ENCODE measurements around the gene KRTAP19-1. TPM values are rescaled to one million over a fixed set of nuclear protein-coding genes. Genes with fewer than 3 reads are reported as not detected.

The KRTAP19-1 gene
- total RNA-seq, 4 donors from 2014 or later: not detected

DNA sequence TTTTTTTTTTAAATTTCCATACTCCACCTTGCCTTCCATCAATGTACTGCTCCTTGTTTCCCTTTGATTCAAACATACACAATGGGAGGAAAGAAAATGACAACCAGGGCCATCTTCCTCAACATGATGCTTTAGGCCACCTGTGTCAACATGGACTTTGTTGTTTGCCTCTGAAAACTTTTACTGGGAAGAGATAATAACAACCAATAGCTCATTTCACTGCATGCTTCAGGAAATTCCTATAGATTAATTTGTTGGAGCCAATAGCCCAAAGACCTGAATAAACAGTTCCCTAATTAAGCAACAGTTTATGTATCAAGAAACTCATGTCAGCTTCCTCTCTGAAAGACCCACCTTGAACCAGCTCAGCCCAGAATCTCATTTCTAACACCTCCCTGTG, 36.9 kb downstream of the KRTAP19-1 start:
- no peak for DNase-seq
- Histone ChIP-seq H3K27me3 (no peaks in the 10 kb centered on the region), H3K4me1 (no peaks in the 10 kb centered on the region), H3K9me3 (no peaks in the 10 kb centered on the region), H3K27ac (no peak overlapping the region), H3K4me3 (no peak overlapping the region), H3K36me3 (no peaks in the 10 kb centered on the region)
- TF ChIP-seq, protein P1, sequence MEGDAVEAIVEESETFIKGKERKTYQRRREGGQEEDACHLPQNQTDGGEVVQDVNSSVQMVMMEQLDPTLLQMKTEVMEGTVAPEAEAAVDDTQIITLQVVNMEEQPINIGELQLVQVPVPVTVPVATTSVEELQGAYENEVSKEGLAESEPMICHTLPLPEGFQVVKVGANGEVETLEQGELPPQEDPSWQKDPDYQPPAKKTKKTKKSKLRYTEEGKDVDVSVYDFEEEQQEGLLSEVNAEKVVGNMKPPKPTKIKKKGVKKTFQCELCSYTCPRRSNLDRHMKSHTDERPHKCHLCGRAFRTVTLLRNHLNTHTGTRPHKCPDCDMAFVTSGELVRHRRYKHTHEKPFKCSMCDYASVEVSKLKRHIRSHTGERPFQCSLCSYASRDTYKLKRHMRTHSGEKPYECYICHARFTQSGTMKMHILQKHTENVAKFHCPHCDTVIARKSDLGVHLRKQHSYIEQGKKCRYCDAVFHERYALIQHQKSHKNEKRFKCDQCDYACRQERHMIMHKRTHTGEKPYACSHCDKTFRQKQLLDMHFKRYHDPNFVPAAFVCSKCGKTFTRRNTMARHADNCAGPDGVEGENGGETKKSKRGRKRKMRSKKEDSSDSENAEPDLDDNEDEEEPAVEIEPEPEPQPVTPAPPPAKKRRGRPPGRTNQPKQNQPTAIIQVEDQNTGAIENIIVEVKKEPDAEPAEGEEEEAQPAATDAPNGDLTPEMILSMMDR (IDR thresholded peaks at IDR 0.05): no peak
- TF ChIP-seq POLR2A (IDR thresholded peaks at IDR 0.05): no peak
- intact Hi-C loops (cut with DNase I; ENCODE audit: low total_unique reads): no loop called here

DNA sequence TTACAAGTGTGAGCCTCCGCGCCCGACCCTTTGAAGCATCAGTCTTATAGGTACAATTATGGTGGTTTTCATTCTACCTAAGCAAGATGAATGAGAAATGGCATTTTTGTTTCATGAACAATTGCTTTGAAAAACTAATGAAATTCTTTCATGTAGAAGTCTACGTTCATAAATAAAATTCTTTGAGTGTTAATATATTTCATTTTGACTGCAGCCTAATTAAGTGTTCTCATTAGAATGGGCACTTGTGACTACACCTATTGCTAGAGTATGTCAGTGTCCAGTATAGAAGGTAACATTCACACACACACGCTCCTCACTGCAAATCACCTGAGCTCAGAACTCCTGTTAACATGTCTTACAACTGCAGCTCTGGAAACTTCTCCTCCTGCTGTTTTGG, 40.2 kb downstream of the KRTAP19-1 start, which contains the start of gene KRTAP15-1:
Gene KRTAP15-1 (plus strand): TSS at position 301 of the 400 bp plus-strand sequence. CDS start 53 bp downstream, at position 354.
- no peak within 1 kb of the TSS for H3K27ac ChIP-seq
- H3K9me3 ChIP-seq: no peaks in the 10 kb centered on the region
- no peaks in the 10 kb centered on the region for H3K27me3 ChIP-seq
- no peaks in the 10 kb centered on the region for H3K4me1 ChIP-seq
- no peak within 1 kb of the TSS for H3K4me3 ChIP-seq
- no peak for DNase-seq
- intact Hi-C loops (cut with DNase I; ENCODE audit: low total_unique reads): no loop called here
- TF ChIP-seq POLR2A (IDR thresholded peaks at IDR 0.05): no peak
- TF ChIP-seq, protein P1 (IDR thresholded peaks at IDR 0.05): no peak
- H3K36me3 ChIP-seq: no peaks in the 10 kb centered on the region

DNA sequence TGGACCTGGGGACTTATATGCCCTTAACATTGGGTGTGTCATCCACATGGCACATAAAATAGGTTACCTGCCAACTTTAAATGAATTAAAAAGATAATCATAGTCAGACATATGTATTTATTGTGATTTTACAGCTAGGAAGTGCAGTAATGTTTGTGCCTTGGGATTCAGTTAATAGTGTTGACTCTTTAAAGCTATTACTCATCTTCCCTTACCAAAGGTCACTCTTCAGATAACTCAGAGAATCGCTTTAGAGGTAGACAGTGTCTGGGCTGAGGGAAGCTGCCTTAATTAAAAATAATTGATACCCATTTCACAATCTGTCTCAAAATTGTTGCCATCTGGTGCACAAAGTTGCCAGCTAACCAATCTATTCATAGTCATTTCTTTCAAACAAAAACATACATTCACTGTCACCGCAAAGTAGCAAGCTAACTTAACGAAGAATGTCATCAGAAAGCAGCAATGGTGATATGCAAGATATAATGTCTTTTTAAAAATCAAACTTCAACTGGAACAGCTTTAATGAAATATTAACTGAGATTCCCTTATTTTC, 43.1 kb downstream of the KRTAP19-1 start:
- no peak overlapping the region for H3K4me3 ChIP-seq
- H3K27ac ChIP-seq: no peak overlapping the region
- H3K27me3 ChIP-seq: no peaks in the 10 kb centered on the region
- no peaks in the 10 kb centered on the region for H3K9me3 ChIP-seq
- H3K4me1 ChIP-seq: no peaks in the 10 kb centered on the region
- no peak for DNase-seq
- no peak for TF ChIP-seq POLR2A (IDR thresholded peaks at IDR 0.05)
- TF ChIP-seq, protein P1 (IDR thresholded peaks at IDR 0.05): no peak
- no peaks in the 10 kb centered on the region for H3K36me3 ChIP-seq
- intact Hi-C loops (cut with DNase I; ENCODE audit: low total_unique reads): no loop called here

DNA sequence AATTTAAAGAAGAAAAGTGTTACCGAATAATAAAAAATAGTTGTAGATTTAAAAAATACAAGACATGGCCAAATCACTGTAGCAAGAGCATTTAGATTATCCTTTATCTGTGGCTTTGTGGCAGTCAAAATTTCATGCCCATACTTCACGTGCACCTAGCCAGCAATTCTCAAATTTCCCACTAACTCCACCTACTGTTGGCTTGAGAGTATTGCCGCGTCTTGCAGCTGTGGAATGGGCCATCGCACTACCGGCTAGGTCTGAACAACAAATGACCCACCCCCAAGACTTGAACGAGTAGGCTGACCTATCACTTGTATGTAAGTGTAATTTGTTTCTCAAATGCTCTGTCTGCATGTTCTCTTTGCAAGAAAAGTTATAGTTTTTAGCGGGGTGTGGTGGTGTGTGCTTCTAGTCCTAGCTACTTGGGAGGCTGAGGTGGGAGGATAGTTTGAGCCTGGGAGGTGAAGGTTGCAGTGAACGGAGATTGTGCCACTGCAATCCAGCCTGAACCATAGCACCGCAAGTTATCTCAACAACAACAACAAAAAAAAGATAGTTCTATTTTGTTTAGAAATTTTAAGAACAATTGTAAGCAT, 46.0 kb downstream of the KRTAP19-1 start:
- H3K27me3 ChIP-seq: no peaks in the 10 kb centered on the region
- H3K9me3 ChIP-seq: no peaks in the 10 kb centered on the region
- H3K36me3 ChIP-seq: no peaks in the 10 kb centered on the region
- H3K27ac ChIP-seq: no peak overlapping the region
- H3K4me1 ChIP-seq: no peaks in the 10 kb centered on the region
- no peak for DNase-seq
- TF ChIP-seq POLR2A (IDR thresholded peaks at IDR 0.05): no peak
- TF ChIP-seq, protein P1 (IDR thresholded peaks at IDR 0.05): no peak
- intact Hi-C loops (cut with DNase I; ENCODE audit: low total_unique reads): no loop called here
- no peak overlapping the region for H3K4me3 ChIP-seq

DNA sequence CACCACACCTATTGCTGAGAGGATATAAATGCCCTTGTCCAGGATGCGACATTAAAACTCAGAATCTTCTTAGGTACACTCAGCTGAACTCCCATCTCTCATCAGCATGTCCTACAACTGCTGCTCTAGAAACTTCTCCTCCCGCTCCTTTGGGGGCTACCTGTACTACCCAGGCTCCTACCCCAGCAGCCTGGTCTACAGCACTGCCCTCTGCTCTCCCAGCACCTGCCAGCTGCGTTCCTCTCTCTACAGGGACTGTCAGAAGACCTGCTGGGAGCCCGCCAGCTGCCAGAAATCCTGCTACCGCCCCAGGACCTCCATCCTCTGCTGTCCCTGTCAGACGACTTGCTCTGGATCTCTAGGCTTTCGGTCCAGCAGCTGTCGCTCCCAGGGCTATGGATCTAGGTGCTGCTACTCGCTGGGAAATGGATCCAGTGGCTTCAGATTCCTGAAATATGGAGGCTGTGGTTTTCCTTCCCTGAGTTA, 50.0 kb downstream of the KRTAP19-1 start, which contains the start of gene KRTAP13-4:
Gene KRTAP13-4 (plus strand): TSS at position 51 of the 486 bp plus-strand sequence. CDS start 56 bp downstream, at position 107.
- TF ChIP-seq, protein P1 (IDR thresholded peaks at IDR 0.05): no peak
- TF ChIP-seq POLR2A (IDR thresholded peaks at IDR 0.05): no peak
- intact Hi-C loops (cut with DNase I; ENCODE audit: low total_unique reads): no loop called here
- no peaks in the 10 kb centered on the region for H3K4me1 ChIP-seq
- H3K4me3 ChIP-seq: no peak within 1 kb of the TSS
- DNase-seq: no peak
- no peaks in the 10 kb centered on the region for H3K36me3 ChIP-seq
- H3K9me3 ChIP-seq: no peaks in the 10 kb centered on the region
- H3K27ac ChIP-seq: no peak within 1 kb of the TSS
- no peaks in the 10 kb centered on the region for H3K27me3 ChIP-seq
